BLaER1 treated with 17β-estradiol and CSF1 and Interleukin-3, amounts not matched to agents 10 nM and 100 nM (cell line): ENCODE data around the gene OTX1.

Experiments
- H3K27ac ChIP-seq, 11 experiments: shearing (Covaris generic); formaldehyde crosslinking; 2 replicates each; pipeline ENCODE4 v1.8.1; 2022
- H3K27me3 ChIP-seq, 11 experiments: shearing (Covaris generic); formaldehyde crosslinking; 2 replicates each; pipeline ENCODE4 v1.8.1; 2022
- H3K36me3 ChIP-seq, 11 experiments: shearing (Covaris generic); formaldehyde crosslinking; 2 replicates each; pipeline ENCODE4 v1.8.1; 2022
- H3K4me1 ChIP-seq, 10 experiments: shearing (Covaris generic); formaldehyde crosslinking; 2 replicates each; pipeline ENCODE4 v1.8.1; 2022
- H3K4me2 ChIP-seq, 11 experiments: shearing (Covaris generic); formaldehyde crosslinking; 2 replicates each; pipeline ENCODE4 v1.8.1; 2022
- H3K4me3 ChIP-seq, 10 experiments: shearing (Covaris generic); formaldehyde crosslinking; 2 replicates each; pipeline ENCODE4 v1.8.1; 2022
- H3K9ac ChIP-seq, 11 experiments: shearing (Covaris generic); formaldehyde crosslinking; 2 replicates each; pipeline ENCODE4 v1.8.1; 2022
- H3K9me3 ChIP-seq, 11 experiments: shearing (Covaris generic); formaldehyde crosslinking; replicated peaks in 1 of 11; 2 replicates each; pipeline ENCODE4 v1.8.1; 2022
- H4K20me1 ChIP-seq, 11 experiments: shearing (Covaris generic); formaldehyde crosslinking; 2 replicates each; pipeline ENCODE4 v1.8.1; 2022
- Cebpa-rat ChIP-seq, 11 experiments: shearing (Covaris generic); IDR thresholded peaks; 2 replicates each; pipeline ENCODE4 v1.8.1; 2022

Gene OTX1

DNA sequence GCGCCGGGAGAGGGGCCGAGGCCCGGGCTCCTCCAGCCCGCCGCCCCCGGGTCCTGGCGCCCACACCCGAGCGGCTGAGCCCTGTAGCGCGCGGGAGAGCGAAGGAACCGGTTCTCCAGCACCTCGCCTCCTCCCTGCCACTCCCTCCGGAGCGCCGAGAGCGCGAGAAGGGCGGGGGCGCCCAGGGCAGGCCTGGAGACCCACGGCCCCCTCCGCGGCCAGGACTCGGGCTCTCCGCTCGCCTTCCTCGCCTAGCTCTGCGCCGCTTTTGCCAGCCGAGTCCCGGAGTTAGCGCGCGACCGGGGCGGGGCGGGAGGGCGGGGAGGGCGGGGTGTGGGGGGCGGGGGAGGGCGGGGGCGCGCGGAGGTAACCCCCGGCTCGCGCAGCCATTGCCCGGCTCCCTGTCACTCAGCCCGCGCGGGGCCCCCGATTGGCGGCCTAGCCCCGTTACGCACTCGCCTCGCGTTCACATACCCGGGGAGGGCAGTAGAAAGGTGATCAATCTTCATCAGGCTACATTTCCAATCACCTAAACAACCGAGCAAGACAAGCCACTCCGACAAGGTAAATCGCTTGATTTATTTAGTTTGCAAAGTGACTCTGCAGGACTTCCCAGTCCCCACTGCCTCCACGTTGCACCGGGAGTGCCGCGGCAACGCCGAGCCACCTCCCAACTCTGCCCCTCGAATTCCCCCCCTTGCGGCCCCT lies at the start of gene OTX1:
Gene OTX1, plus strand, starts transcription at position 497 of the 708 bp plus-strand sequence. CDS start 2,161 bp downstream, outside the sequence.
- Histone ChIP-seq H4K20me1 (peaks cover 3 to 93% (median 77%) of the 10 kb centered on the region in 11 experiments; a peak in 20 of 22 replicates), H3K4me3 (peak within 1 kb of the TSS; percentile 53 to 68 (median 62)), H3K27me3 (peaks cover 99 to 100% (median 100%) of the 10 kb centered on the region in 11 experiments), H3K4me2 (peak within 1 kb of the TSS; percentile 91 to 100 (median 98)), H3K9ac (peak within 1 kb of the TSS in 8 of 11 experiments; percentile 15 to 65 (median 42); a peak in 7 of 22 replicates), H3K27ac (no peak within 1 kb of the TSS), H3K9me3 (peaks cover 19 to 56% (median 32%) of the 10 kb centered on the region in 11 experiments), H3K4me1 (peaks cover 18 to 42% (median 27%) of the 10 kb centered on the region in 10 experiments; a peak in 19 of 20 replicates), H3K36me3 (peaks cover 0 to 6% (median 0%) of the 10 kb centered on the region in 11 experiments; a peak in 1 of 22 replicates)
- no peak for TF ChIP-seq Cebpa-rat (IDR thresholded peaks at IDR 0.05)

GRCh38 chr2:63001576-63001975 lies 49.1 kb upstream of the OTX1 start:
- H3K36me3 ChIP-seq: peaks cover 0 to 35% (median 13%) of the 10 kb centered on the region in 11 experiments; a peak in 18 of 22 replicates
- H4K20me1 ChIP-seq: no peaks in the 10 kb centered on the region; a peak in 1 of 22 replicates
- no peaks in the 10 kb centered on the region for H3K27me3 ChIP-seq
- no peak overlapping the region for H3K4me3 ChIP-seq
- H3K27ac ChIP-seq: no peak overlapping the region
- no peaks in the 10 kb centered on the region for H3K4me1 ChIP-seq
- no peaks in the 10 kb centered on the region for H3K9me3 ChIP-seq
- no peak for TF ChIP-seq Cebpa-rat (IDR thresholded peaks at IDR 0.05)
- H3K4me2 ChIP-seq: no peak overlapping the region
- no peak overlapping the region for H3K9ac ChIP-seq

GRCh38 chr2:63003351-63003750 lies 47.3 kb upstream of the OTX1 start:
- peaks cover 0 to 22% (median 7%) of the 10 kb centered on the region in 11 experiments; a peak in 7 of 22 replicates for H3K36me3 ChIP-seq

GRCh38 chr2:63007813-63008458 lies 42.7 kb upstream of the OTX1 start:
- no peaks in the 10 kb centered on the region for H3K4me1 ChIP-seq
- H3K36me3 ChIP-seq: peaks cover 0 to 12% (median 0%) of the 10 kb centered on the region in 11 experiments; a peak in 4 of 22 replicates
- H3K27me3 ChIP-seq: no peaks in the 10 kb centered on the region
- no peak overlapping the region for H3K27ac ChIP-seq
- H3K4me2 ChIP-seq: no peak overlapping the region
- no peaks in the 10 kb centered on the region for H3K9me3 ChIP-seq
- H3K4me3 ChIP-seq: no peak overlapping the region
- no peak for TF ChIP-seq Cebpa-rat (IDR thresholded peaks at IDR 0.05)
- no peak overlapping the region for H3K9ac ChIP-seq
- no peaks in the 10 kb centered on the region for H4K20me1 ChIP-seq

More at GRCh38 chr2:63003351-63003750, 47.3 kb upstream of the OTX1 start:
- Histone ChIP-seq H3K4me2 (no peak overlapping the region), H3K27ac (no peak overlapping the region), H3K4me3 (no peak overlapping the region), H3K4me1 (no peaks in the 10 kb centered on the region), H3K9ac (no peak overlapping the region), H3K27me3 (no peaks in the 10 kb centered on the region), H4K20me1 (no peaks in the 10 kb centered on the region), H3K9me3 (no peaks in the 10 kb centered on the region)
- TF ChIP-seq Cebpa-rat (IDR thresholded peaks at IDR 0.05): no peak

GRCh38 chr2:63008838-63009237 lies 41.8 kb upstream of the OTX1 start:
- Histone ChIP-seq H3K4me2 (no peak overlapping the region), H3K36me3 (peaks cover 0 to 13% (median 0%) of the 10 kb centered on the region in 11 experiments; a peak in 4 of 22 replicates), H3K9me3 (no peaks in the 10 kb centered on the region), H3K4me1 (no peaks in the 10 kb centered on the region), H3K4me3 (no peak overlapping the region), H3K27ac (no peak overlapping the region), H3K9ac (no peak overlapping the region), H4K20me1 (no peaks in the 10 kb centered on the region), H3K27me3 (no peaks in the 10 kb centered on the region)
- TF ChIP-seq Cebpa-rat (IDR thresholded peaks at IDR 0.05): no peak

GRCh38 chr2:63009490-63009889 lies 41.1 kb upstream of the OTX1 start:
- H3K9ac ChIP-seq: no peak overlapping the region
- H3K27ac ChIP-seq: no peak overlapping the region
- no peaks in the 10 kb centered on the region for H3K4me1 ChIP-seq
- TF ChIP-seq Cebpa-rat (IDR thresholded peaks at IDR 0.05): no peak
- no peaks in the 10 kb centered on the region for H3K27me3 ChIP-seq
- no peaks in the 10 kb centered on the region for H4K20me1 ChIP-seq
- no peak overlapping the region for H3K4me3 ChIP-seq
- no peaks in the 10 kb centered on the region for H3K9me3 ChIP-seq
- no peak overlapping the region for H3K4me2 ChIP-seq
- H3K36me3 ChIP-seq: peaks cover 0 to 13% (median 2%) of the 10 kb centered on the region in 11 experiments; a peak in 4 of 22 replicates

GRCh38 chr2:63012541-63012940 lies 38.1 kb upstream of the OTX1 start:
- no peaks in the 10 kb centered on the region for H3K4me1 ChIP-seq
- no peaks in the 10 kb centered on the region for H4K20me1 ChIP-seq
- H3K36me3 ChIP-seq: peaks cover 0 to 14% (median 4%) of the 10 kb centered on the region in 11 experiments; a peak in 4 of 22 replicates
- H3K4me2 ChIP-seq: no peak overlapping the region
- no peak overlapping the region for H3K9ac ChIP-seq
- no peaks in the 10 kb centered on the region for H3K9me3 ChIP-seq
- no peak overlapping the region for H3K4me3 ChIP-seq
- H3K27me3 ChIP-seq: no peaks in the 10 kb centered on the region
- no peak overlapping the region for H3K27ac ChIP-seq
- no peak for TF ChIP-seq Cebpa-rat (IDR thresholded peaks at IDR 0.05)

- Histone ChIP-seq H3K4me1 (no peaks in the 10 kb centered on the region), H3K27ac (no peak overlapping the region), H3K36me3 (peaks cover 0 to 14% (median 4%) of the 10 kb centered on the region in 11 experiments; a peak in 4 of 22 replicates), H3K27me3 (no peaks in the 10 kb centered on the region), H3K4me2 (no peak overlapping the region), H3K4me3 (no peak overlapping the region), H4K20me1 (no peaks in the 10 kb centered on the region), H3K9me3 (no peaks in the 10 kb centered on the region), H3K9ac (no peak overlapping the region)
- TF ChIP-seq Cebpa-rat (IDR thresholded peaks at IDR 0.05): no peak
Measured at GRCh38 chr2:63013438-63013837, 37.2 kb upstream of the OTX1 start.

DNA sequence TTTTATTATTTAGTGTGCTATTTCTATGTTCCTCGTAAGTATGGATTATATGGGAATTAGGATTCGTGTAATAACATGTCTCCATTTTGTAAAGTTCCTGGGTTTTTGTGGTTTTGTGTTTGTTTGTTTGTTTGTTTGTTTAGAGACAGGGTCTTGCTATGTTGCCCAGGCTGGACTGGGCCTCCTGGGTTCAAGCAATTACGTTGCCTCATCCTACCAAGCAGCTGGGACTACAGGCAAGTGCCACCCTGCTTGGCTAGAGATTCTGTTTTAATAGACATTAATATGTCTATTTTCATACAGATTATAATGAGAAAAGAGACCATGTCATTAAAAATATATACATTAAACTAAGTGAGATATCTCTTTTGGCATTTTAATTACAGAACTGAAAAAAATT lies 35.2 kb upstream of the OTX1 start:
- Histone ChIP-seq H4K20me1 (no peaks in the 10 kb centered on the region), H3K4me2 (no peak overlapping the region), H3K27ac (no peak overlapping the region), H3K4me3 (no peak overlapping the region), H3K9me3 (no peaks in the 10 kb centered on the region), H3K4me1 (no peaks in the 10 kb centered on the region), H3K9ac (no peak overlapping the region), H3K27me3 (no peaks in the 10 kb centered on the region), H3K36me3 (peaks cover 0 to 14% (median 4%) of the 10 kb centered on the region in 11 experiments; a peak in 4 of 22 replicates)
- no peak for TF ChIP-seq Cebpa-rat (IDR thresholded peaks at IDR 0.05)
